GM18873 (cell line): ENCODE results near the gene ANKFY1.
A peak's percentile ranks its signal among the peaks of the same experiment; 100 is the strongest.
"Not testable (repeated sequence)": the region's sequence is repeated elsewhere in the genome, so short reads cannot be mapped to it uniquely, and the experiment has no call there.

Experiments
- ATAC-seq: cut with Tn5 transposase; IDR thresholded peaks from one replicate; pipeline ENCODE4 v1.9.1; 2021; ENCODE audit warnings: mild to moderate bottlenecking, moderate library complexity, moderate number of reproducible peaks; ENCODE audit not compliant: unreplicated experiment, low FRiP score

ANKFY1 gene

GRCh38 chr17:4161967-4162305 lies 101.8 kb downstream of the ANKFY1 start:
- no peak for ATAC-seq

- ATAC-seq = no peak
These were observed 102.4 kb downstream of the ANKFY1 start for GRCh38 chr17:4161192-4161966.

GRCh38 chr17:4160294-4160859 lies 103.4 kb downstream of the ANKFY1 start:
- no peak for ATAC-seq

GRCh38 chr17:4159761-4160160 lies 104.0 kb downstream of the ANKFY1 start:
- no peak for ATAC-seq

GRCh38 chr17:4157618-4158333 lies 106.0 kb downstream of the ANKFY1 start:
- no peak for ATAC-seq

- no peak for ATAC-seq
These were observed 106.9 kb downstream of the ANKFY1 start for GRCh38 chr17:4156750-4157381.

GRCh38 chr17:4155980-4156620 lies 107.7 kb downstream of the ANKFY1 start:
- no peak for ATAC-seq

- ATAC-seq = no peak
These were observed 109.6 kb downstream of the ANKFY1 start for GRCh38 chr17:4154201-4154600.

GRCh38 chr17:4152471-4152870 lies 111.3 kb downstream of the ANKFY1 start:
- no peak for ATAC-seq

GRCh38 chr17:4150096-4150495 lies 113.7 kb downstream of the ANKFY1 start:
- ATAC-seq = no peak

- ATAC-seq = no peak
These were observed 115.0 kb downstream of the ANKFY1 start for GRCh38 chr17:4148611-4149308.

- ATAC-seq = no peak
These were observed 115.9 kb downstream of the ANKFY1 start for GRCh38 chr17:4147751-4148310.

GRCh38 chr17:4146641-4147040 lies 117.1 kb downstream of the ANKFY1 start:
- ATAC-seq = no peak

- no peak for ATAC-seq
These were observed 119.4 kb downstream of the ANKFY1 start for GRCh38 chr17:4144422-4144747.

GRCh38 chr17:4143563-4144421 lies 120.0 kb downstream of the ANKFY1 start:
- peak; percentile 48 for ATAC-seq

- peak; percentile 2 for ATAC-seq
These were observed 121.5 kb downstream of the ANKFY1 start for GRCh38 chr17:4142107-4142900.

- no peak for ATAC-seq
These were observed 123.7 kb downstream of the ANKFY1 start for GRCh38 chr17:4140125-4140524.

- ATAC-seq = not testable (repeated sequence)
These were observed 124.8 kb downstream of the ANKFY1 start for GRCh38 chr17:4138906-4139526.
